Muscle layer of colon (tissue), 2 donors: Measurements from ENCODE around the gene SRSF8.
A peak's percentile ranks its signal among the peaks of the same experiment; 100 is the strongest.
"Not testable (repeated sequence)": the region's sequence is repeated elsewhere in the genome, so short reads cannot be mapped to it uniquely, and the experiment has no call there.

Source experiments
- H3K27ac ChIP-seq: one replicate; pipeline ENCODE4 v1.7.0; 2013; ENCODE audit warnings: low read depth, mild to moderate bottlenecking, low read length, moderate library complexity
- H3K27me3 ChIP-seq, 2 donors: one replicate each; pipeline ENCODE4 v1.7.0; 2013; ENCODE audit warnings: low read length in 2 of 2, mild to moderate bottlenecking in 2 of 2; ENCODE audit not compliant: insufficient read depth in 2 of 2, control insufficient read depth in 1 of 2
- H3K36me3 ChIP-seq: one replicate; pipeline ENCODE4 v1.7.0; 2013; ENCODE audit warnings: mild to moderate bottlenecking, low read length; ENCODE audit not compliant: insufficient read depth
- H3K4me1 ChIP-seq: one replicate; pipeline ENCODE4 v1.7.0; 2013; ENCODE audit warnings: mild to moderate bottlenecking, low read length; ENCODE audit not compliant: insufficient read depth
- H3K4me3 ChIP-seq, 2 donors: one replicate each; pipeline ENCODE4 v1.7.0; 2013; ENCODE audit warnings: low read length in 2 of 2, low read depth in 1 of 2, mild to moderate bottlenecking in 1 of 2, moderate library complexity in 1 of 2
- H3K9ac ChIP-seq: one replicate; pipeline ENCODE4 v1.7.0; 2013; ENCODE audit warnings: low read length
- H3K9me3 ChIP-seq: one replicate; pipeline ENCODE4 v1.7.0; 2013; ENCODE audit warnings: mild to moderate bottlenecking, low read length
- donor health status: abdominal sarcoma.
- donor health status: Adenocarcinoma of cecum.

SRSF8 gene, protein sequence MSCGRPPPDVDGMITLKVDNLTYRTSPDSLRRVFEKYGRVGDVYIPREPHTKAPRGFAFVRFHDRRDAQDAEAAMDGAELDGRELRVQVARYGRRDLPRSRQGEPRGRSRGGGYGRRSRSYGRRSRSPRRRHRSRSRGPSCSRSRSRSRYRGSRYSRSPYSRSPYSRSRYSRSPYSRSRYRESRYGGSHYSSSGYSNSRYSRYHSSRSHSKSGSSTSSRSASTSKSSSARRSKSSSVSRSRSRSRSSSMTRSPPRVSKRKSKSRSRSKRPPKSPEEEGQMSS

DNA sequence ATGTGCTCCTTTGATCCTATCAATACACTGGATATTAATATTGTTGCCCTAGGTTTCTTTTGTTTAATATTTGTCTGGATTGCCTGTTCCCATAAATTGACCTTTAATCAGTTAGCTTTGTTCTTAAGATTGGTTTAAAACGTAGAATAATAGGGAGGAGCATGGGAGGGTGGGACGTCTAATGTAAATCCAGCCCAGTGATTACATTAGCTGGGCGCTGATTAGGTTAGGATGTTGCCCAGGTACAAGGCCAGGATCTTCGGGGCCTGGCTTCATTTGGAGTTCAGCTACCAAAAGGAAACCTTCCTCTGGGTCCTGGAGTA, at the start of gene SRSF8:
TSS of gene SRSF8 (plus strand) at position 204 of the 323 bp plus-strand sequence. CDS start 308 bp downstream, outside the sequence.
- Histone ChIP-seq H3K36me3 (no peaks in the 10 kb centered on the region), H3K9me3 (no peaks in the 10 kb centered on the region), H3K4me1 (peaks cover 12% of the 10 kb centered on the region)

DNA sequence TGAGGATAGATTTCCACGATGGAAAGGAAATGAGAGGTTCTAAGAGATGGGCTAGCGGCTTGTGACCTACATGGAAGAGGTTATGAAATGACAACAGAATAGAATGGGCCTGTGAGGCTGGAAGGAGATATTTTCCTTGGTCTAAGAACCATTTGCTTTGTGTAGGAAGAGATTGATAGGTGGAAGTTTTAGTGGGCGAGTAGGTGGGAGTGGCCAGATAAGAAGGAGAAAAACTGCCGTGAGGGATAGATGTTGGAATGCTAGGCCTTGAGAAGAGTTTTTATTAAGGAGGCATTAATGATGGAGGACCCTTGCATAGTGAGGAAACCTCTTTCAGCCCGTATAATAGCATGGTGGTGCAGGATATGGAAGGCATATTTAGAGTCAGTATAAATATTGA, 45.3 kb upstream of the SRSF8 start:
- not testable (repeated sequence) for H3K27ac ChIP-seq, H3K27me3 ChIP-seq, H3K36me3 ChIP-seq, H3K9ac ChIP-seq, H3K4me1 ChIP-seq, H3K9me3 ChIP-seq, H3K4me3 ChIP-seq

More for the DNA sequence above, at the start of gene SRSF8:
- H3K27me3 ChIP-seq = no peaks in the 10 kb centered on the region
- H3K27ac ChIP-seq = peak within 1 kb of the TSS; percentile 87
- peak within 1 kb of the TSS; percentile 76 to 91 for H3K4me3 ChIP-seq
- peak within 1 kb of the TSS; percentile 94 for H3K9ac ChIP-seq

DNA sequence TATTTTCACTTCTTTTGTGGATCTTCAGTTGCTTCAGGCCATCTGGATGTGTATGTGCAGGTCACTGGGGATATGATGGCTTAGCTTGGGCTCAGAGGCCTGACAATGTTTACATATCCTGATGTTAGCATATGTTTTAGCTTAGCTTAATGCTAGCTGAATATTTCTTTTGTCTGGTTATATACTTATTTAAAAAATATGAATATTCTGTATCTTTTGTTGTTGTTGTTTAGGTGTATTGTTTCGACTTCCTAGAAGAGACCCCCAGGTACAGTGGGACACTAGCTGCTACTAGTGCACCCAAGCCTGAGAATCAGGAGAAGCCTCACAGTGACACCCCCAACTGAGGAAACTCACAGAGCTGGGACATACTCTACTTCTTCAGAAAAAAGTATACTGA, 41.8 kb upstream of the SRSF8 start, which contains the start of gene KDM4E:
TSS of gene KDM4E (plus strand) at position 301 of the 400 bp plus-strand sequence. CDS start 300 bp downstream, outside the sequence.
- Histone ChIP-seq H3K27me3 (no peaks in the 10 kb centered on the region), H3K9ac (no peak within 1 kb of the TSS), H3K4me1 (no peaks in the 10 kb centered on the region), H3K4me3 (no peak within 1 kb of the TSS), H3K9me3 (no peaks in the 10 kb centered on the region), H3K36me3 (no peaks in the 10 kb centered on the region), H3K27ac (no peak within 1 kb of the TSS)

DNA sequence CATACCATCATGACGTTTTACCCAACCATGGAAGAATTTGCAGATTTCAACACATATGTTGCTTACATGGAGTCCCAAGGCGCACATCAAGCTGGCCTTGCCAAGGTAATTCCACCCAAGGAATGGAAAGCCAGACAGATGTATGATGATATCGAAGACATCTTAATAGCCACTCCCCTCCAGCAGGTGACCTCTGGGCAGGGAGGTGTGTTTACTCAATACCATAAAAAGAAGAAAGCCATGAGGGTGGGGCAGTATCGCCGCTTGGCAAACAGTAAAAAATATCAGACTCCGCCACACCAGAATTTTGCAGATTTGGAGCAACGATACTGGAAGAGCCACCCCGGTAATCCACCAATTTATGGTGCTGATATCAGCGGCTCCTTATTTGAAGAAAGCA, 41.1 kb upstream of the SRSF8 start:
- H3K9ac ChIP-seq, H3K4me1 ChIP-seq, H3K27ac ChIP-seq, H3K9me3 ChIP-seq, H3K4me3 ChIP-seq, H3K36me3 ChIP-seq, H3K27me3 ChIP-seq: not testable (repeated sequence)

DNA sequence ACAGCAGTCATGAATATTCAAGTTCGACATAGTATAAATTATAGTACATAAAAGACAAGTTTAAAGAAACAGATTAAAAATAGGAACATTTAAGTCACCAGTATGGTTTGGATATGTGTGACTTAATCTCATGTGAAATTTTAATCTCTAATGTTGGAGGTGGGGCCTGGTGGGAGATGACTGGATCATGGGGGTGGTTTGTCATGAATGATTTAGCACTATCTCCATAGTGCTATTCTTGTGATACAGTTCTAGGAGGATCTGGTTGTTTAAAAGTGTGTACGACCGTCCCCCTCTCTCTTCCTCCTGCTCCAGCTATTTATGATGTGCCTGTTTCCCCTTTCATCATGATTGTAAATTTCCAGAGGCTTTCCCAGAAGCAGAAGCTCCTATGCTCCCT, 38.4 kb upstream of the SRSF8 start:
- Histone ChIP-seq H3K27ac (no peak overlapping the region), H3K36me3 (no peaks in the 10 kb centered on the region), H3K4me1 (no peaks in the 10 kb centered on the region), H3K4me3 (no peak overlapping the region), H3K9me3 (no peaks in the 10 kb centered on the region), H3K27me3 (no peaks in the 10 kb centered on the region), H3K9ac (no peak overlapping the region)

DNA sequence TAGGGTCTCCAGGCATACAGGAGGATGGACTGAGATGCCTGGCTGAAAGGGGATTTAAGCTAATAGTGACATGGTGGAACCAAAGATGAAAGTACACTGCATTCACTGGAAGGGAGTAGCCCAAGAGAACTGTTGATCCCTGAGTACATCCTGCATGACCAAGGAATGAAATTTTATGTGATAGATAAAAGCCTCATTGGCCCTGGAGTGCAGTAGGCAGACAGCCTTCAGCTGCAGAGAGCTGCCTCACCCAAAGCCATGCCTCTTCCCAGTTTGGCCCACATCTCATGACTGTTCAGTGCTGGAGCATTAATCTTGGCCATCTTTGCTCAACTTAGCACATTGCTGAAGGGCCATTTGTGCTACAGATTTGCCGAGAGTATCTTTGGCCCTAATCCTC, 33.7 kb upstream of the SRSF8 start:
- Histone ChIP-seq H3K4me3 (no peak overlapping the region), H3K27ac (no peak overlapping the region), H3K36me3 (no peaks in the 10 kb centered on the region), H3K9me3 (no peaks in the 10 kb centered on the region), H3K4me1 (no peaks in the 10 kb centered on the region), H3K9ac (no peak overlapping the region), H3K27me3 (peaks cover 0 to 11% of the 10 kb centered on the region in 2 donors)

DNA sequence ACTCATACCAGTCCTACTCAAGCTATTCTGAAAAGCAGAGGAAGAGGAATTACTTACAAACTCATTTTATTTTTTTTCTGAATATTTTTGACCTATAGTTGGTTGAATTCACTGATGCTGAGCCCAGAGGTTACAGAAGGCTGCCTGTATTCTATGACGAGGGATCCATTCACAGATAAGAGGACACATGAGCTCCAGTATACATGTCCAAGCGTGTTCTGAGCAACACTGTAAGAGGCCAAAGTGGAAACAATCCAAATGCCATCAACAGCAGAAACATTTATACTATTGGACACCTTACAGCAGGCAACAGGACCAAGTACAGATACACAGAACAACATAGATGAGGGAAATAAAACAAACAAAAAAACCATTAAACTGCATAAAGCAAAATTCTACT, 31.4 kb upstream of the SRSF8 start:
- no peaks in the 10 kb centered on the region for H3K9me3 ChIP-seq
- peaks cover 0 to 11% of the 10 kb centered on the region in 2 donors for H3K27me3 ChIP-seq
- H3K4me3 ChIP-seq = no peak overlapping the region
- no peaks in the 10 kb centered on the region for H3K4me1 ChIP-seq
- no peak overlapping the region for H3K27ac ChIP-seq
- H3K9ac ChIP-seq = no peak overlapping the region
- H3K36me3 ChIP-seq = no peaks in the 10 kb centered on the region

DNA sequence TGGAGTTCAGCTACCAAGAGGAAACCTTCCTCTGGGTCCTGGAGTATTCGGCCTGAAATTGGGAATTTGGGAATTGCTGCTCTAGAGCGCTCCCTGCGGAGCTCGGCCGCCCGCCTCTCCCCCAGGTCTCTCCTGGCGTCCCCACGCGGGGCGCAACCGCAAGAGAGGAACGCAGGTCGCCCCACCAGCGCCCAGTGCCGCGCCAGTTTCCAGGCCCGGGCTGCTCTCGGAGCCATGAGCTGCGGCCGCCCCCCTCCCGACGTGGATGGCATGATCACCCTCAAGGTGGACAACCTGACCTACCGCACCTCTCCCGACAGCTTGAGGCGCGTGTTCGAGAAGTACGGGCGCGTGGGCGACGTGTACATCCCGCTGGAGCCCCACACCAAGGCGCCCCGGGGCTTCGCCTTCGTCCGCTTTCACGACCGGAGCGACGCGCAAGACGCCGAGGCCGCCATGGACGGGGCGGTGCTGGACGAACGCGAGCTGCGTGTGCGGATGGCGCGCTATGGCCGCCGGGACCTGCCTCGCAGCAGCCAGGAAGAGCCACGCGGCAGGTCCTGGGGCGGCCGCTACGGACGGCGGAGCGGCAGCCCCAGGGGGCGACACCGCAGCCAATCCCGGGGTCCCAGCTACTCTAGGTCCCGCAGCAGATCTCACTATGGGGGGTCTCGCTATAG, 29.2 kb upstream of the SRSF8 start:
- not testable (repeated sequence) for H3K9me3 ChIP-seq, H3K36me3 ChIP-seq, H3K4me1 ChIP-seq, H3K27ac ChIP-seq, H3K9ac ChIP-seq, H3K4me3 ChIP-seq
- H3K27me3 ChIP-seq = peaks cover 0 to 11% of the 10 kb centered on the region in 2 donors

DNA sequence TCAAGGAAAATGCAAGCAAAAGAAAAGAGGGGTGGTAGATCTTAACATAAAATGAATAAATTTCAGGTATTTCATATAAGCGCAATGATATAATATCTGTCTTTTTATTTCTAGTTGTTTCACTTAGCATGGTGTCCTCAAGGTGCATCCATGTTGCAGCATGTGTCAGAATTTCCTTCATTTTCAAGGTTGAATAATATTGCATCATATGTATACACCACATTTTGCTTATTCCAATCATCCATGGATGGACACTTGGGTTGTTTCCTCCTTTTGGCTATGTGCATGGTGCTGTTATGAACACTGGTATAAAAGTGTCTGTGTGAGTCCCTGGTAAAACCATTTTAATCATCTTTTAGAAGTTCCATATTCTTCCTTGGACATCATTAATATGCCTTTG, 24.5 kb upstream of the SRSF8 start:
- H3K36me3 ChIP-seq = no peaks in the 10 kb centered on the region
- H3K9ac ChIP-seq = no peak overlapping the region
- peaks cover 0 to 7% of the 10 kb centered on the region in 2 donors for H3K27me3 ChIP-seq
- H3K27ac ChIP-seq = no peak overlapping the region
- H3K4me1 ChIP-seq = no peaks in the 10 kb centered on the region
- no peaks in the 10 kb centered on the region for H3K9me3 ChIP-seq
- no peak overlapping the region for H3K4me3 ChIP-seq

DNA sequence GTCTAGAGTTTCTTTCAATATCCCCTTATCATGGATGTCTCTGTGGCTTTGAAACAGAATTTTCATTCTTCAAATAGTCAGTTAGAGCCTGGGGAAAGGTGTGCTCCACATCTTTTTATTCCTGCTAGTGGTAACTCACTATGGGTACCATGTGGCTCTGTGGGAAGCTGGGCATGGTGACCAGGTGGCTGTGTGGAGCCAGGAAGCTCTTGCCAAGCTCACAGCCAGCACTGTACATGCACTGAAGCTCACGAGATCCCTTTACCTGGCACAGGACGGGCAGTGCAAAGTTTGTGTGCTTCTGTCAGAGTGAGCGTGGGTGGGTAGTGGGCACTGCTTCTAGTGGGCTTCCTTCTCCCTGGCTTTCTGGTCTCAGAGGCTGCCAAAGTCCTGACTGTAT, 23.8 kb upstream of the SRSF8 start:
- Histone ChIP-seq H3K4me3 (no peak overlapping the region), H3K9ac (no peak overlapping the region), H3K27me3 (peaks cover 0 to under 1% of the 10 kb centered on the region in 2 donors), H3K9me3 (no peaks in the 10 kb centered on the region), H3K4me1 (no peaks in the 10 kb centered on the region), H3K36me3 (no peaks in the 10 kb centered on the region), H3K27ac (no peak overlapping the region)

DNA sequence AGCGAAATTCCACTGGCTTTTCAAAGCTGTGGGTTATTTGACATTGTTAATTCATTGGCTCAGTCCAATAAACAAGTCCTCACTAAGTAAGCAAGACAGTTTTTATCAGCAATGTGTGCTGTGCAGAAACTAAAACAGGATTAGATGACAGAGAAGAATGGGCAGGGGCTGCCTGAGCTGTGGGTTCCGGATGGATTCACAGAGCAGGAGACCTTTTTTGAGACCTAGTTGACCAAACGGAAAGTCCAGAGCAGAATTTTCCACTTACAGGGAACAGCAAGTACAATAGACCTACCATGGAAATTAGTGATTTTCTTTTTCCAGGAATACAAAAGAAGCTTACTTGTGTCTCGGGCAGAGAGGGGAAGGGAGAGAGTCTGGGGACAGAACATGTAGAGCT, 22.7 kb upstream of the SRSF8 start:
- Histone ChIP-seq H3K9me3 (no peaks in the 10 kb centered on the region), H3K4me1 (no peaks in the 10 kb centered on the region), H3K36me3 (no peaks in the 10 kb centered on the region), H3K27me3 (no peaks in the 10 kb centered on the region), H3K9ac (no peak overlapping the region), H3K27ac (no peak overlapping the region), H3K4me3 (no peak overlapping the region)

DNA sequence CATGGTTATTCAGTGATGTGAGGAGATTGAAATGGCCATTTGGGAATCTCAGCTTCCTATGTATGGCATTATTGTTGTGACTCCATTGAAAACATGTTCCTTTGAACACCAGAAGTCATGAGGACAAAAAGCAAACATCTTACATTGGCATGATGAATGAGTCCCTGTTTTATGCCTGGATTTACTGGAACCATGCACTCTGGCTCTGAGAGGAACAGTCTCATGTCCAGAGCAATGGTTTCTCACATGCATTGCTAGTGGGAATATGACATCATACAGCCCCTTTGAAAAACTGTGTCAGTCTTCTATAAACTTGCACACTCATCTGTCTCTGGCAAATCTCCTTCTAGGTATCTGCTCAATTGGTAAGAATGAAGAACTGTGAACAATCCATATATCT, 20.9 kb upstream of the SRSF8 start:
- no peak overlapping the region for H3K4me3 ChIP-seq
- no peaks in the 10 kb centered on the region for H3K36me3 ChIP-seq
- peaks cover 0 to 5% of the 10 kb centered on the region in 2 donors for H3K27me3 ChIP-seq
- H3K9ac ChIP-seq = no peak overlapping the region
- no peaks in the 10 kb centered on the region for H3K4me1 ChIP-seq
- no peaks in the 10 kb centered on the region for H3K9me3 ChIP-seq
- H3K27ac ChIP-seq = no peak overlapping the region
